H1 (cell line): Measurements from ENCODE around the gene DRG1.

Experiments
- CTCF ChIP-seq, 3 experiments: IDR thresholded peaks; 1 replicate in 2 of 3; 2 replicates in 1 of 3; pipeline versions ENCODE4 v1.5.1 to v1.6.1; 2011; ENCODE audit warnings: low read length in 3 of 3, mild to moderate bottlenecking in 3 of 3, inconsistent platforms in 2 of 3, low read depth in 1 of 3, moderate library complexity in 1 of 3; ENCODE audit not compliant: insufficient read depth in 1 of 3; ENCODE audit errors: control extremely low read depth in 1 of 3
- POLR2AphosphoS5 ChIP-seq: IDR thresholded peaks from 2 replicates; pipeline ENCODE4 v1.6.1; 2011; ENCODE audit warnings: low read depth, low read length
- SP1 ChIP-seq: IDR thresholded peaks from 2 replicates; pipeline ENCODE4 v1.6.1; 2011; ENCODE audit warnings: low read depth, low read length

GRCh38 chr22:31448382-31448781 lies 49.0 kb downstream of the DRG1 start:
- TF ChIP-seq SP1 (no peak), POLR2AphosphoS5 (no peak), CTCF (IDR thresholded peaks at IDR 0.05; ENCODE audit: control extremely low read depth in 1 of 3, insufficient read depth in 1 of 3, low read depth in 1 of 3, low read length in 3 of 3) (no peak)
